GM18867 (cell line): ENCODE data around the gene PPL.
"Not testable (repeated sequence)": the region's sequence is repeated elsewhere in the genome, so short reads cannot be mapped to it uniquely, and the experiment has no call there.

Experiments used
- ATAC-seq: cut with Tn5 transposase; IDR thresholded peaks from one replicate; pipeline ENCODE4 v1.9.1; 2021; ENCODE audit warnings: mild to moderate bottlenecking, moderate library complexity; ENCODE audit not compliant: unreplicated experiment

PPL gene

DNA sequence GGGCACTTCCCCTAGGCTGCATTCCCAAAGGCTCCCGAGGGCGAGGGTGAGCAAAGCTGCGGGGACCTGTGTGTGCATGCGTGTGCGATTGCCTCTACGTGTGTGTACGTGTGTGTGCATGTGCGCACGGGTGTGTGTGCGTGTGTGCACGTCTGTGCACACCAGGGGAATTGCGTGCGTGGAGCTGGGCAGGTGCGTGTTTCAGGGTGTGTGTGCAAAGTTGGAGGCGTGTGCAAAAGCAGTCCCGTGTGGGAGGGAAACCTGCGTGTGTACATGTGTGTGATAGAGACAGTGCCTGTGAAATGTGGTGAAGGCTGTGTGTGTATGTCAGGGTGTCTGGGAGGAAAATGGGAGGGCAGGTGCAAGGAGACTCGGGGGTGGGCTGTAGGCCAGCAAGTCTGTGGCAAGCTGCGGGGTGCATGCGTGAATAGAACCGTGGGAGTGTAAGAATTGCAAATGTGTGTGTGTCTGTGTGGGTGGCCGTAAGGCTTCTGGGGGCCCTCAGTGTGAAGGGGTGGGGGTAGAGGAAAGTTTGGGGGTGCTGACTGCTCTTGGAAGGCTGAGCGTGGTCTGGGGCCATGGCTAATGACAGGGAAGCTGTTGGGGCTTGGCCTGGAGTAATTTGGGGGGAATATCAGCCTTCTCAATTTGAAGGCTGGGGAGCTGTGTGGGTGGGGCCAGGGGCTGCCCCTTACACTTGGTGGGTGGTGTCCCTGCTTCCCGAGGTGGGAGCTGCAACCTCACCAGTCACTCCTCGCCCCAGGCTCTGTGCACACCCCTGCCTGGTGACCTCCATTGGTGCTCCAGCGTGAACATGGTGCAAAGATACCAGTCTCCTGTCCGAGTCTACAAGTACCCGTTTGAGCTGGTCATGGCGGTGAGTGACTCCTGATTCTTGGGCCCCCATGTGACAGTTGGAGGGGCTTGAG lies 21.8 kb upstream of the PPL start:
- ATAC-seq: peak; percentile 5

DNA sequence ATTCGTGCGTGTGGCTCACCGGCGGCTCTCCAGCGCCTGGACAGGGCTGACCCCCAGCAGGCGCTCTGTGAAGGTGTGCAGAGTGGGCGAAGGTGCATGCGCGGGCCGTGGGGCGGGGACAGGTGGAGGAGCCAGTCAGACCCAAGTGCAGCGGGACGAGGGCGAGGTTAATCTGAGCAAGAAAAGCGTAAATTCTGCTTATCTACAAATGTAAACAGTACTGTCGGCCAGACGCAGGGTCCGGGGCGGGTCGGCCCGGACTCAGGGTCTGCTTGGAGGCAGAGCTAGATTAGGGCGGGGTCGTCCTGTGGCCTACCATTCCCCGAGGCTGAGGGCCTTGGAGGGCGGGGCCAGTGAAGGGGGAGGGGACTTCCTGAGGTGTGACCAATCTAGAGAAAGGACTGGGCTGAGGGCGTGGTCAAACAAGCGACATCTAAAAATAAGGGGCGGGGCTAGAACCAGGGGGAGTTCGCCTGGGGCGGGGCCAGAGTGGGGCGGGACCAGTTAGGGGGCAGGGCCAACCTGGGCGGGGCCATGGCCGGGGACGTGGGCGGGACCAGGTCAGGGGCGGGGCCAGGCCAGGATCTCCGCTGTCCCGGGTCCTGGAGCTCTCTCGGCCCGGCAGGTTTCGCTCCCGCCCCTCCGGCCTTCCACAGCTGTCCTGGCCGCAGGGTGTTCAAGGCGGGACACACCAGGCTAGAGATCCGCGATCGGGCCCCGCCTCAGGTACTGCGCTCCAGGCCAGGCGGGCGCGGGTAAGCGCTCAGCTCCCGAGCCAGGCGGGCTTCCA lies 21.0 kb upstream of the PPL start, which contains the start of gene SEC14L5:
TSS of gene SEC14L5 (plus strand) at position 611 of the 790 bp plus-strand sequence. CDS start 994 bp downstream, outside the sequence.
- peak; percentile 66 for ATAC-seq

DNA sequence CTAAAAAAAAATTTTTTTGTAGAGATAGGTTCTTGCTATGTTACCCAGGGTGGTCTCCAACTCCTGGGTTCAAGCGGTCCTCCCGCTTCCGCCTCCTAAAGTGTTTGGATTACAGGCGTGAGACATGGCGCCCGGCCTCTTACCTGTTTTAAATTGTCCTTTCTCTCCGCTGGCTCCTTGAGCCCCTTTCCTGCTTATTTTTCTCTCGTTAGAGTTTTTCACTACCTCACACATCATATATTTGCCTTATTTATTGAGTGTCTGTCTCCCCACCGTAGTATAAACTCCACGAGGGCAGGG lies 20.4 kb upstream of the PPL start:
- ATAC-seq: no peak

DNA sequence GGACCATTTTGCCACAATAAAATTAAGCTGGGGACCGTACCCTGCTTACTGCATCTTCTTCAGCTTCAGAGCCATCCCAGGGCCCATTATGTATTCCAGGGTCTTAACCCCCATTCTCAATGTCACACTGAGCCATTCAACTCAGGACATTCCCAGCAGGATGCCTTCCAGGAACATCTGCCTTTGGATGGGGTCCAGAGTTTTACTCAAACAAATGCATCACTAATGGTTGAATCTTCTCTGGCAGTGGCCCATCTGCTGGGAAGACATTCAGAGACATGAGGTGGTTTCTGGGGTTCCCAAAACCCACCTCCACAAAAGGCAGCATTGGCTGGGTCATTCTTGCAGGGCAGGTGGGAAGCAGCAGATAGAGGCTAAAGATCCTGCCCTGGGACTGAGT lies 17.8 kb upstream of the PPL start:
- no peak for ATAC-seq

DNA sequence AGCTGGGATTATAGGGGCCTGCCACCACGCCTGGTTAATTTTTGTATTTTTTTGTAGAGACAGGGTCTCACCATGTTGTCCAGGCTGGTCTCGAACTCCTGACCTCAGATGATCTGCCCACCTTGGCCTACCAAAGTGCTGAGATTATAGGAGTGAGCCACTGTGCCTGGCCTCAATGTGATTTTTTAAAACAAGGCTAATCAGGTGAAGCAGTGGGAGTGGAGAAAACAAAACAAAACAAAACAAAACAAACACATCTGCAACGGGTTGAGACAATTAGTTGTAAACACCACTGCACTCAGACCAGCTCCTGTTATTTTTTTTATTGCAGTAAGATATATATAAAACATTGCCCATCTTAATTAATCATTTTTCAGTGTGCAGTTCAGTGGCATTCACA lies 14.6 kb upstream of the PPL start:
- not testable (repeated sequence) for ATAC-seq

DNA sequence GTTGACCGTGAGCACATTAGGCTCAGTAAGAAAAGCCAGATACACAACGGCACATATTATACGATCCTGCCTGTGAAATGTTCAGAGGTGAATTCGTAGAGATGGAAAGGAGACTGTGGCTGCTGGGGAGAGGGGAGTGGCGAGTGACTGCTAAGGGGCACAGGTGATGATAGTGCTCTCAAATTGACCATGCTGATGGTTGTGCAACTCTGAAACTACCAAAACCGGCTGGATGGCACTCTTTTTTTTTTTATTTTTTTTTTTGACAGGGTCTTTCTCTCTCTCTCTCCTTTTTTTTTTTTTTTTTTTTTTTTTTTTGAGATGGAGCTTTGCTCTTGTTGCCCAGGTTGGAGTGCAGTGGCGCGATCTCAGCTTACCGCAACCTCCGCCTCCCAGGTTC lies 13.0 kb upstream of the PPL start:
- no peak for ATAC-seq

DNA sequence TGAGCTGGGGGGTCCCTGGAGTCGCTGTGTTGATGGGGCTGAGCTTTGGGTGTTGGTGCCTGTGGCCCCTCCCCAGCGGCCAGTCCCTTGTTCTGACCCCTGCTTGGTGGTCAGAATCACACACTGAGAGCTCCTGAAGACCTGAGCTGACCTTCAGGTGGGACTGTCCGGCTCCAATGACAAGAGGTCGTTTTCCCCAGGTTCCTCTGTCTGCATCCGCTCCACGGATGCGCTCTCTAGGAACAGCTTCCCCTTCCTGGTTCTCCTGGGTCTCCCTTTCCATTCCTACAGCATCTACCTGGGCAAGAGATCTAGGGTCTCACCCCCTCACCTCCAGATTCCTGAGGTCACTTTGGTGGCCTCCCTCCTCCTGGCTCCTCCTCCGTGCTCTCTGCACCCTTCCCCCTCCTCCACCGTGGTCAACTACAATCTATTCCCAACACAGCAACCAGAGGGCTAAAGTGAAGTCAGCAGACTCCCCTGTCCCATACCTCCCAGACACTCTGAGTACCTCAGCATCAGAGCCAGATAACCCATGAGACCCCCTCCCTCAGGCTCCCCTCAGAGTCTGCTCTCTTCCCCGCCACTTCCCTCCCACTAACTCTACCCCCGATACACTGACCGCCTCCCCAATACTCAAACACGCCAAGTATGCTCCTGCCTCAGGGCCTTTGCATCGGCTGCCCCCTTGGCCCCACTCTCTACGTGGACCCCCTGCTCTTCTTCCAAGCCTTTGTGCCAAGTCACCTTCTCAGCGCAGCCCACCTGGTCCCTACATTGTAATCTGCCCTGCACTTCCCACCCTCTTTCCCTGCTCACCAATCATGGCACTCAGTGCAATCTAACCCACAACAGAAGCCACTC lies 12.2 kb upstream of the PPL start:
- no peak for ATAC-seq

DNA sequence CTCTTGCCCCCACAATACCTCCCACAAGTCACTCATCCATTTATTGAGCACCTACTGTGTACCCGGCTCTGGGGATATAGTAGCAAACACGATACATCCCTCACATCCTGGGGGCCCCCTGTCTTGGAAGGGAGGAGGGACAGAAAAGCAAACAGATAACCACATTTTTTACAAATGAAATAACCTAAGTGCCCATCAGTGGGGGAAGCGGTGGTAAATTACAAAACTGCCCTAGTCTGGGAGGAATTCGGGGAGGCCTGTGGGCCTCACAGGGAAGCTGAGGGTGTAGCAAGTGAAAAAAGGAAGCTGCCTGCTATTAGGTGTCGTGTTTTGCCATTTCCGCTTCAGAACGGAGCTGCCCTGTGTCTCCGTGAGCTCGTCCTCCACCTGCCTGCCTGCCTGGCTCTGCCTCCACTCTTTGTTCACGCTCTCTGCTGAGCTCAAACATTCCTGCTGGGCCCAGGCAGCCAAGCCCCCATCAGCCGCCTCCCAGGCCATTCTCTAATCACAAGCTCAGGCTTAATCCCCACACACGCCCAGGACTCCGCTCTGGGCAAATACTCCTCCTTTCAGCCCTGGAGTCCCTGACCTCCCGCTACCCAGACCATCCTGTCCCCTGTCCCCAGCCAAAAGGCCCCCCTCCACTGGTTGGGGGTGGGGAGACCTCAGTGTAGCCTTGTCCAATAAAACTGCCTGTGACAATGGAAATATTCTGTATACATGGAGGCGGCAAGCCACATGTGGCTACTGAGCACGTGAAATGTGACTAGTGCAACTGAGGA lies 11.0 kb upstream of the PPL start:
- no peak for ATAC-seq

DNA sequence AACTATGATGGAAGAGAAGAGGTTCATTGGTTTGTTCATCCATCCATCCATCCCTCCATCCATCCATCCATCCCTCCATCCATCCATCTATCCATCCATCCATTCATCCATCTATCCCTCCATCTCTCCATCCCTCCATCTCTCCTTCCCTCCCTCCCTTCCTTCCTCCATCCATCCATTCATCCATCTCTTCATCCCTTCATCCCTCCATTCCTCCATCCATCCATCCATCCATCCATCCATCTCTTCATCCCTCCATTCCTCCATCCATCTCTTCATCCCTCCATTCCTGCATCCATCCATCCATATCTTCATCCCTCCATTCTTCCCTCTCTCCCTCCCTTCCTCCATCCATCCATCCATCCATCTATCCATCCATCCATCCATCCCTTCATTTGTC lies 10.0 kb upstream of the PPL start:
- no peak for ATAC-seq

DNA sequence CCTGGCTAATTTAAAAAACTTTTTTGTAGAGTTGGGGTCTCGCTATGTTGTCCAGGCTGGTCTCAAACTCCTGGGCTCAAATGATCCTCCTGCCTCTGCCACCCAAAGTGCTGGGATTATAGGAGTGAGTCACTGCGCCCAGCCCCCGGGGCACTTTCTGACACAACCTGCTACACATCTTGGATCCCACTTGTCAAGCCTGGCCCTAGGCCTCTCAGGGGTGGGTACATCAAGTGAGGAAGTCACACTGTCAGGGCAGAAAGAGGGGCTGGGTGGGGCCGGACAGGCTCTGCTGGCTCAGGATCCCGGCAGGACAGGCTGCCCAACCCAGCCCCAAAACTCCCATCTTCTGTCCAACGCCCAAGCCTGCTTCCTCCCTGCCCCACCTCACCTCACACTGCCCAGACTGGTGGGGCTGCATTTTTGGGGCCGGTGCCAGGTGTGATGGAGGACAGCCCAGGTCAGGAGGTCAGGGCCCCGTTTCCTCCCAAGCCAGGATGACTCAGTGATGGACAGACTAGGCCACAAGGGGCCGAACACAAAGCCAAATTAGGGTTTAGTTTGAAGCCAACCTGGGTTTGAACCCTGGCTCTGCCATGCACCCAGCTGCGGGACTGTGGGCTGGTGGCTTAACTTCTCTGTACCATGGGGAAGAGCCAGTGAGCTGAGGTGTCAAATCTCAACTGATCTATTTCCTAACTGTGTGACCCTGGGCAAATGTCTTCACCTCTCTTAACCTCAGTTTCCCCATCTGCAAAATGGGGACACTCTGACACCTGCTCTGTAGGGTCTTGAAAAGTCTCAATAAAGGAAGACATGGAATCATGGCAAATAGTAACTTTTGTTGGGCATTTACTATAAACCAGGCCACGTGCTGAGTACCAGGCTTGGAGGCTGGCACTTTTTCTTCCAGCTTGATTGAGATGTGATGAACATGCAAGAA lies 8.9 kb upstream of the PPL start:
- no peak for ATAC-seq

DNA sequence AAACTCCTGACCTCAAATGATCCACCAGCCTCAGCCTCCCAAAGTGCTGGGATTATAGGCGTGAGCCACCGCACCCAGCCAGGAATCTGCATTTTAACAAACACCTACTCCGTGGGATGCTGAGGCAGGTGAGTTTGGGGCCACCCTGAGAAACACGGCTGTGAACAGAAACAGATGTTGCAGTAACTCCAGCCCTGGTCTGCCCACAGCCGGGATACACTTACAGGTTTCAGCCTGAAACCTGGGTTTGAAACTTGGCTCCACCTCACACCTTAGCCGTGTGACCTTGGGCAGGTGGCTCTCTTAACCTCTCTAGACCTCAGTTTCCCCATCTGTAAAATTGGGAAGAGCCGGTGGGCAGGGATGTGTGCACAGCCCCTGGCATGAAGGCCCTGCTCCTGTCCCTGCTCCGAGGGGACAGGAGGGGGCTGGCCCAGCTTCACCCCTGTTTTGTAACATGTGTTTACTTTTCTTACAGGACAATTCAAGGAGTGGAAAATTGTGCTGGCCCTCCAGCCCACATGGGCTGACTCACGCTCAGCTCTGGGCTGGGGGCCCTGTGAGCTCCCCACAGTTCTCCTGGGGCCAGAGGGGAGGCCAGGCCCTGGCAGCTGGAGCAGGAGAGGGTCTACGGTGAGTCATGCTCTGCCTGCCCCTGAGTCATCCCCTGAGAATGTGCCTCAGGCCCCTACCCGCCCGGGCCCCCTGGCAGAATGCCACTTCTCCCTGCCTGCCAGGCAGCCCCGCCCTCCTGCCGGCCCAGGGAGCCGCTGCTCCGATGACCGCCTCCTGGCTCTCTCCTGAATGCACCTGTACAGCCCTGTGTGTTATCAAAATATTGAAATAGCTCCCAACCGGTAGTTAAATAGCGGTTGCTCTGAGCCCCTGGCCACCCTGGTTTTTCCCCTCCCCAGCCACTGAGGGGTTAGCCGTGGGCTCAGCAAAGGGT lies 7.7 kb upstream of the PPL start:
- no peak for ATAC-seq

DNA sequence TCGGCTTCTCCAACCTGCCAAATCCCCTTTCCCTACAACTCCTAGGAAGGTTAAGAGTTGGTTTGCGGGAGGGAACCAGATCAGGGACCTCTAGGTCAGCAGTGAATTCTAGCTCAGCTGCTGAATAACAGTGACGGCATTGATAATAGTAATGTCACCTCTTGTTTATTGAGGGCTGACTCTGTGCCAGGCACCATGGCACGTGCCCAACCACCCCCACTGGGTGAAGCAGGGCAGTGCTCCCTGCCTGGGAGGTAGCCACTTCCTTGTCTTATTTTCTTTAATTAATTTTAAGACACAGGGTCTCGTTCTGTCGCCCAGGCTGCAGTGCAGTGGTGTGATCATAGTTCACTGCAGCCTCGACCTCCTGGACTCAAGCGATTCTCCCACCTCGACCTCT lies 5.5 kb upstream of the PPL start:
- no peak for ATAC-seq

DNA sequence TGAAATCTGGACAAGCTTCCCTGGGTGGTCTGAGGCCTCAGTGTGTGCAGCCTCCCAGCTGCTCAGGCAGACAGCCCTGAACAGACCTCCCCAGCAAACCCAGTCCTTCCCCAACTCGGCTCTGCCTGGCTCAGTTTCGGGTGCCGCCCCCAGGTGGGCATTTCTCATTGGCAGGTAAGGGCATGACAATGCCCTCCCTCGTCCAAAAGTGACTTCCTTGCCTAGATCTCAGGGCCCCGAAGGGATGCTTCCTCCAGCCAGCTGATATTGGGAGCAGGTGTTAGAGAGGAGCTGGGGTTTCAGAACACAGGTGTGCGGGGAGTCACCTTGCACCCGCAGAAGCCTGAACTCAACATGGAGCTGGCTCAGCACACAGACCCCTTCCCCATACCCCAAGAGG lies 3.8 kb upstream of the PPL start:
- no peak for ATAC-seq

DNA sequence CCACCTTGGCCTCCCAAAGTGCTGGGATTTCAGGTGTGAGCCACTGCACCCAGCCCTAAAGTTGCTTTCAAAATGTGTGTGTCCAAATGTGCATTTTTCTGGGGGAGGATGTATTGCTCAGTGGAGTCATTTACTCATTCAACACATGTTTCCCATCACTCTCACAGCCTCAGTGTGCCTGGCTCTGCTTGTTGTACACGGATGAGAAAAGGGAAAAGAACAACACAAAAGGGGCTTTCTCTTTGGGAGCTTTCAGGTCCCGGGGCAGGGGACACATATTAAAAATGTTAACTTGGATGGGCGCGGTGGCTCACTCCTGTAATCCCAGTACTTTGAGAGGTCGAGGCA lies 1.7 kb upstream of the PPL start:
- no peak for ATAC-seq

DNA sequence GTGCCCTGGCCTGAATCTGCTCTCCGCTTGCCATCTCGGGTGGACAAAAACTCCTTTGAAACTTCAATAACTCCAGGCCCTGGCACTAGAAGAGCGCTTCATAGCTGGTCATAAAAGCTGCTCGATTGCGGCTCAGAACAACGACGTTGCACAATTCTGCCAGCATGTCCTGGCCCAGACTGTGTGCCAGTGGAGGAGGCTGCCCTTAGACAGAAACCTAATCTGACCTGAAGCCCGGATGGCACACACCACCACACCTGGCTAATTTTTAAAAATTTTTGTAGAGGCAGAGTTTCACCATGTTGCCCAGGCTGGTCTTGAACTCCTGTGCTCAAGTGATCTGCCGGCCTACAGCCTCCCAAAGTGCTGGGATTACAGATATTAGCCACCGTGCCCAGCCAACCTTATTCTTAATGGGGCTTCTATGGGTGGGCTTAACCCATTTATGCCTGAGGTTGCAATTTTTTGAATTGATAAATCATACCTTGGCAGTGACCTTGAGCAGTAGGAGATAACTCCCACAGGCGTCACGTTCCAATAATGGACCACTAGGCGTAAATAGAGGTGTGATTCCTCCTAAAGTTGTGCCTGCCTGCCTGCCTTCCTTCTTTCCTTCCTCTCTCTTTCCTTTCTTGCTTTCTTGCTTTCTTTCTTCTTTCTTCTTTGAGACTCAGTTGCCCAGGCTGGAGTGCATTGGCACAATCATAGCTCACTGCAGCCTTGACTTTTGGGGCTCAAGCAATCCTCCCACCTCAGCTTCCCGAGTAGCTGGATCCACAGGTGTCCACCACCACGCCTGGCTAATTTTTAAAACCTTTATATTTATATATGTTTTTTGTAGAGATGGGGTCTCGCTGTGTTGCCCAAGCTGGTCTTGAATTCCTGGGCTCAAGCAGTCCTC lies 1.1 kb upstream of the PPL start:
- no peak for ATAC-seq

DNA sequence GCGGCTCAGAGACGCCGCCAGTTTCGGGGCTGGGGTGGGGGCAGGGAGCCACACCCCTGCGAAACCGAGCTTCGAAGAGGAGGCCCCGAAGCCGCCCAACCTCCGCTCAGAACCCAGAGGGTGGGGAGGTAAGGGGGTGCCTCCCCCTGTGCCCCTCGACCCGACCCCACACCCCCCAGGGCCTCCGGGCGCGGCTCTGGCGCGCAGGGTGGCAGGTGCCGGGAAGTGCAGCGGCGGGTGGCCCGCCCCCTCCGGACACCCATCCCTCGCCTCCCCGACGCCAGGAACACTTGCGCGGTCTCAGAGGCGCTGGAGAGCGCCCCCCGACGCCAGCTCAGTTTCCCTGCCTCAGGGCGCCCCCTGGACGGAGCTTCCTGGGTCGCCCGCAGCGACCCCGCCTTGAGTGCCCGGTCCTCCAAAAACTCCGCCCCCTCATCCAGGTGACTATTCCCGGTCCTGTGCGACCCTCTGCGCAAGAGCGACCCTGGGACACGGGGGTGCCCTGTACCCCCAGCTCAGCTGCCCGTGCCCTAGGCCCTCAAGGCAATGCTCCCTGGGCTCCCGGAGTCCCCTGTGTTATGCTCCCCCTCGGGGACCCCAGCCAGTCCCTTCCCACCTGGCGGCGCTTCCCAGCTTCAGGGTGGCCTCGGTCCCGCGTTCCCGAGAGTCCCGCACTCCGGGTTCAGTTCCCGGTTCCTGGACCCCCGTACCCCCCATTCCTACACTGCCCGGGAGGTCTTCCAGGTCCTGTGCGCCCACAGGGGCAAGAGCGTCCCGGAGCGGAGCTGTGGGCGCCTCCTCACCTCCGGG lies 562 bp downstream of the PPL start:
- no peak for ATAC-seq
